Breast epithelium (tissue), 3 donors: ENCODE results near the gene LRRC8C.

Experiments used
- POLR2A ChIP-seq: fragments of 450-650 bp; IDR thresholded peaks from one replicate; pipeline ENCODE4 v1.6.1; 2016; ENCODE audit warnings: antibody characterized with exemption, mild to moderate bottlenecking, moderate library complexity
- TF ChIP-seq, protein P1 (sequence below), 3 donors: fragments of 450-650 bp; IDR thresholded peaks; one replicate each; pipeline ENCODE4 v1.5.1; 2016 to 2017; ENCODE audit warnings: antibody characterized with exemption in 3 of 3, mild to moderate bottlenecking in 3 of 3, moderate library complexity in 3 of 3

DNA sequence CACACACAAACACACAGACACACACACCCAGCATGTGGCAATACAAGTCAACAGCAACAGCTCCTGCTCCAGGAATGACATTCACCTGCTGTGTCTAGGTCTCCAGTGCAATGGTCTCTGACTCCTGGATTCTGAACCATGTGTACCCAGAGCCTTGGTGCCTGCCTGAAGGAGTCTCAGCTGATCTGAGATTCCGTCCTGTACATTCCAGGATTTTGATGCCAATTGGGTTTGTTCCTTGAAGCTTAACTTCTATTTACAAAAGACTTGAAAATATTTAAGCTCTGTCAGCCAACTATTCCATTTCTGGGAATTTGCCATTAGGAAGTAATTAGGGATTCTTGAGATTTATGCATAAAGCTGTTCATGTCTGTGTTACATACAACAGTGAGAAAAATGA, 102.6 kb downstream of the LRRC8C start:
- TF ChIP-seq, protein P1, sequence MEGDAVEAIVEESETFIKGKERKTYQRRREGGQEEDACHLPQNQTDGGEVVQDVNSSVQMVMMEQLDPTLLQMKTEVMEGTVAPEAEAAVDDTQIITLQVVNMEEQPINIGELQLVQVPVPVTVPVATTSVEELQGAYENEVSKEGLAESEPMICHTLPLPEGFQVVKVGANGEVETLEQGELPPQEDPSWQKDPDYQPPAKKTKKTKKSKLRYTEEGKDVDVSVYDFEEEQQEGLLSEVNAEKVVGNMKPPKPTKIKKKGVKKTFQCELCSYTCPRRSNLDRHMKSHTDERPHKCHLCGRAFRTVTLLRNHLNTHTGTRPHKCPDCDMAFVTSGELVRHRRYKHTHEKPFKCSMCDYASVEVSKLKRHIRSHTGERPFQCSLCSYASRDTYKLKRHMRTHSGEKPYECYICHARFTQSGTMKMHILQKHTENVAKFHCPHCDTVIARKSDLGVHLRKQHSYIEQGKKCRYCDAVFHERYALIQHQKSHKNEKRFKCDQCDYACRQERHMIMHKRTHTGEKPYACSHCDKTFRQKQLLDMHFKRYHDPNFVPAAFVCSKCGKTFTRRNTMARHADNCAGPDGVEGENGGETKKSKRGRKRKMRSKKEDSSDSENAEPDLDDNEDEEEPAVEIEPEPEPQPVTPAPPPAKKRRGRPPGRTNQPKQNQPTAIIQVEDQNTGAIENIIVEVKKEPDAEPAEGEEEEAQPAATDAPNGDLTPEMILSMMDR (IDR thresholded peaks at IDR 0.05), result no peak
- no peak for TF ChIP-seq POLR2A
